HTR-8/SVneo (cell line): ENCODE data around the gene NOS3.

Source experiments
- DNase-seq: peaks from one replicate; pipeline ENCODE4 v3.0.0; 2011; ENCODE audit warnings: low spot score, mixed read lengths; ENCODE audit not compliant: insufficient read length
- FAIRE-seq: peaks from 2 replicates; lab custom pipeline; 2011; peaks lifted over from hg19 to GRCh38; lab: Jason Lieb, UNC

Gene NOS3

GRCh38 chr7:151048911-151049463 lies 58.2 kb downstream of the NOS3 start:
- DNase-seq (no peak), FAIRE-seq (no peak)

- DNase-seq (no peak), FAIRE-seq (no peak)
Observed at GRCh38 chr7:151051108-151051507, 60.3 kb downstream of the NOS3 start.

GRCh38 chr7:151053096-151053495 lies 62.3 kb downstream of the NOS3 start:
- no peak for FAIRE-seq
- no peak for DNase-seq

- FAIRE-seq (no peak), DNase-seq (no peak)
Observed at GRCh38 chr7:151053751-151054150, 62.9 kb downstream of the NOS3 start.

- no peak for FAIRE-seq
- DNase-seq, result no peak
Observed at GRCh38 chr7:151056283-151056665, 65.5 kb downstream of the NOS3 start.

GRCh38 chr7:151056666-151057505 lies 66.1 kb downstream of the NOS3 start:
- FAIRE-seq (no peak), DNase-seq (no peak)

GRCh38 chr7:151057506-151057988 lies 66.7 kb downstream of the NOS3 start, which contains the start of gene CDK5:
CDK5 (minus strand) TSS chr7:151057897; CDS start chr7:151057848, 49 bp downstream.
- no peak for DNase-seq
- FAIRE-seq, result no peak

GRCh38 chr7:151057989-151058780 lies 67.4 kb downstream of the NOS3 start:
- FAIRE-seq (peak; percentile 4), DNase-seq (peak; percentile 98)

GRCh38 chr7:151058781-151059366 lies 68.1 kb downstream of the NOS3 start:
- no peak for DNase-seq

GRCh38 chr7:151059367-151060112 lies 68.7 kb downstream of the NOS3 start, which contains the start of gene SLC4A2:
SLC4A2 (plus strand) TSS chr7:151059589; CDS start chr7:151061988, 2,399 bp downstream.
- FAIRE-seq (no peak), DNase-seq (peak; percentile 73)

More at GRCh38 chr7:151058781-151059366, 68.1 kb downstream of the NOS3 start:
- FAIRE-seq, result no peak

GRCh38 chr7:151060113-151060415 lies 69.2 kb downstream of the NOS3 start:
- FAIRE-seq (no peak), DNase-seq (no peak)

GRCh38 chr7:151060416-151061212 lies 69.8 kb downstream of the NOS3 start:
- FAIRE-seq (no peak), DNase-seq (no peak)

- FAIRE-seq (no peak), DNase-seq (no peak)
Observed at GRCh38 chr7:151061213-151062110, 70.6 kb downstream of the NOS3 start.

- no peak for DNase-seq
- no peak for FAIRE-seq
Observed at GRCh38 chr7:151062111-151062398, 71.2 kb downstream of the NOS3 start.

- FAIRE-seq (no peak), DNase-seq (no peak)
Observed at GRCh38 chr7:151062399-151063211, 71.8 kb downstream of the NOS3 start.

GRCh38 chr7:151063212-151063561 lies 72.4 kb downstream of the NOS3 start:
- FAIRE-seq (no peak), DNase-seq (no peak)
